Retina (tissue), 1 donor: ENCODE results near the gene FPGS.
"Not testable (repeated sequence)": the region's sequence is repeated elsewhere in the genome, so short reads cannot be mapped to it uniquely, and the experiment has no call there.

ENCODE experiments used
- DNase-seq: peaks from one replicate; pipeline ENCODE4 v3.0.0-alpha.2; 2016

The FPGS gene

GRCh38 chr9:127771570-127772189, 31.0 kb upstream of the FPGS start:
- no peak for DNase-seq

GRCh38 chr9:127772603-127773002, 30.1 kb upstream of the FPGS start:
- no peak for DNase-seq

- no peak for DNase-seq
Observed at GRCh38 chr9:127773272-127773671, 29.4 kb upstream of the FPGS start.

GRCh38 chr9:127773981-127774380, 28.7 kb upstream of the FPGS start:
- DNase-seq: no peak

GRCh38 chr9:127776195-127776923, 26.3 kb upstream of the FPGS start:
- DNase-seq: no peak

GRCh38 chr9:127776924-127777289, 25.8 kb upstream of the FPGS start:
- no peak for DNase-seq

- no peak for DNase-seq
Observed at GRCh38 chr9:127777368-127777980, 25.2 kb upstream of the FPGS start.

- DNase-seq: no peak
Observed at GRCh38 chr9:127778280-127779135, 24.2 kb upstream of the FPGS start, which contains the start of gene SH2D3C. Gene SH2D3C, minus strand, starts transcription at chr9:127778666. Its CDS starts 39 bp downstream, at chr9:127778627.

GRCh38 chr9:127779136-127779981, 23.3 kb upstream of the FPGS start:
- no peak for DNase-seq

GRCh38 chr9:127780126-127780885, 22.4 kb upstream of the FPGS start:
- no peak for DNase-seq

GRCh38 chr9:127780909-127781308, 21.8 kb upstream of the FPGS start:
- DNase-seq: not testable (repeated sequence)

GRCh38 chr9:127781806-127782205, 20.9 kb upstream of the FPGS start:
- no peak for DNase-seq

GRCh38 chr9:127783111-127784008, 19.3 kb upstream of the FPGS start:
- DNase-seq: no peak

GRCh38 chr9:127785023-127785932, 17.4 kb upstream of the FPGS start:
- peak; percentile 95 for DNase-seq

- peak; percentile 89 for DNase-seq
Observed at GRCh38 chr9:127785933-127786772, 16.5 kb upstream of the FPGS start, which contains the start of gene CDK9. Gene CDK9, plus strand, starts transcription at chr9:127786034. Its CDS starts 115 bp downstream, at chr9:127786149.

- no peak for DNase-seq
Observed at GRCh38 chr9:127786773-127787104, 15.9 kb upstream of the FPGS start.

- no peak for DNase-seq
Observed at GRCh38 chr9:127788337-127789011, 14.2 kb upstream of the FPGS start.

GRCh38 chr9:127789179-127789578, 13.5 kb upstream of the FPGS start:
- DNase-seq: no peak
